GM19463 (cell line): ENCODE data around the gene RGS9.
"Not testable (repeated sequence)": the region's sequence is repeated elsewhere in the genome, so short reads cannot be mapped to it uniquely, and the experiment has no call there.

ENCODE experiments used
- ATAC-seq: cut with Tn5 transposase; IDR thresholded peaks from one replicate; pipeline ENCODE4 v1.9.1; 2021; ENCODE audit warnings: mild to moderate bottlenecking, moderate library complexity; ENCODE audit not compliant: unreplicated experiment

RGS9 gene

DNA sequence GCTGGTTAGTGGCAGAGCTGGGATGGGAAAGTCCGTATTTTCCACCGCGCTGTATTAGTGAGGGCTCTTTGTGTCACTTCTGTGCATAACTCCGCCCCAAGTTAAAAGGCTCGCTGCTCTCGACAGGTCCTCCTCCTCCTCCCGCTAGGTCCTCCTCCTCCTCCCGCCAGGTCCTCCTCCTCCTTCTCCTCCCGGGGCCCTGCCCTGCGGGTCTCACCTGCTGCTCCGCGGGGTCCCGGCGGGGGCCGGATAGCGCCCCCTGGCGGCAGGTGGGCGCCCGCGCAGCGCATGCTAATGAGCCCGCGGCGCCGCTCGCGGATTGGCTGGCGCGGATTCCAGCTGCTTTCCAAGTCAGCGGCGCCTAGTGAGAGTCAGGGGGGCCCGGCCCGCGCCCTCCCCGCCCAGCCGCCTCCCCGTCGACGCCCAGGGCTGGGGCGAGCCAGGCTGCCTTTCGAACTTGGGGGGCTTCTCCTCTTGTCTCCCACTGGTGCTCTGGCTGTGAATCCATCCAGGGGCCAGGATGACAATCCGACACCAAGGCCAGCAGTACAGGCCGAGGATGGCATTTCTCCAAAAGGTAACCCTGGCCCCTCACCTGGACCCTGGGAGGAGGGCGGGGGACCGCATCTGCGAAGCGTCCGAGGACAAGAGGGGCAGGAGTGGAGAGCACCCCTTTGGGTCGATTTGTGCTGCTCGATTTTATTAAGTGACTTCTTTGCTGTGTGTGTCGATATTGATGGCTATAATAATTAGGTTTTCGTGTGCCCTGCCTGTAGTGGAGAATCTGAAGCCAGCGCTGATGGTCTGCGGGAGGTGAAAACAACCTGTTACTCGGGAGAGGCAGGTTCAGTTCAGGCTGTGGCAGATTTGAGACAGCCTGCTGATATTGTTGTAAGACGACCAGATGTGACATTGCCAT is at the start of gene RGS9:
Gene RGS9, plus strand, starts transcription at position 350 of the 919 bp plus-strand sequence. Its CDS starts 171 bp downstream, at position 521.
- ATAC-seq: peak; percentile 91

DNA sequence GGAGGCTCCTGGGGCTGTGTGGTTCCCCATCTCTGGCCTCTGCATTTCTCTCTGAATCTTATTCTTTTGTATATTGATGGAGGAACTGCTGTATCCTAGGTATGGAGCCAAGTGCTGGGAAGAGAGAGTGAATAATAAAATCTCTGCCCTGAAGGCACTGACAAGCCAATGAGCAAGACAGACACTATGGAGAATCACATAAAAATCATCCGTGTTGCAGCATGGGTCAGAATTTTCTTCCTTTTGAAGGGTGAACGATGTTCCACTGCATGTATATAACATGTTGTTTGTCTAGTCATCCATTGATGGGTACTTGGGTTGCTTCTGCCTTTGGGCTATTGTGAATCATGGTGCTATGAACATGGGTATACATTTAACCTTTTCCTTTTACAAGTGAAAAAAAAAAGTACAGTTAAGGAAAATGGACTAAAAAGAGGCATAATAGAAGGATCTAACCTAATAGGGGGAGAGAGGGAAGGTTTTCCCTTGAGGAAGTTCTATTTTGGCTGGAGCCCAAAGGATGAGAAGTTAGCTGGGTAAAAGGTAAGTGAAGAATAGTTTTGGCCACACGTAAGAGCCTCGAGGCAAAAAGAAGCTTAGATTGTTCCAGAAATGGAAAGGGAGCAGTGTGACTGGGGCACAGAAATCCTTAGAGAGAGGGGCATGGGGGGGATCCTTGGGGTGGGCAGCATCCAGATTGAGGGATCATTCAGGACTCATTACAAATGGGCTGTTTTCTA is 48.4 kb upstream of the RGS9 start:
- no peak for ATAC-seq

DNA sequence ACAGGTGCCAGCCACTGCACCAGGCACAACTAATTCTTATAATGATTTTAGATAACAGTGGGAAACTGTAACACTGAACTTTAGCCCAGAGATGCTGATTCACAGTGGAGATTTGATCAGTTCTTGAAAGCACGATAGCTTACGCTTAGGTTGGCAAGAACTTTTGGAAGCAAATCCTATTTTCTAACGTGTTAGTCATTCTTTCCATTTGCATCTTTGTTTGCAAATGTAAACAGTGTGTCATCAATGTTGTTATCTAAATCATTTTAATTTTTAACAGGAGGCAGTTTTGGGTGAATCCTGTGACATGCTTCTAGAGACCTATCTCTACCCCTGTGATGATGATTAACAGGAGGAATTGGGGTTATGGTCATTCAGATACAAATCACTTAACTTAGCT is 44.9 kb upstream of the RGS9 start:
- ATAC-seq: no peak

DNA sequence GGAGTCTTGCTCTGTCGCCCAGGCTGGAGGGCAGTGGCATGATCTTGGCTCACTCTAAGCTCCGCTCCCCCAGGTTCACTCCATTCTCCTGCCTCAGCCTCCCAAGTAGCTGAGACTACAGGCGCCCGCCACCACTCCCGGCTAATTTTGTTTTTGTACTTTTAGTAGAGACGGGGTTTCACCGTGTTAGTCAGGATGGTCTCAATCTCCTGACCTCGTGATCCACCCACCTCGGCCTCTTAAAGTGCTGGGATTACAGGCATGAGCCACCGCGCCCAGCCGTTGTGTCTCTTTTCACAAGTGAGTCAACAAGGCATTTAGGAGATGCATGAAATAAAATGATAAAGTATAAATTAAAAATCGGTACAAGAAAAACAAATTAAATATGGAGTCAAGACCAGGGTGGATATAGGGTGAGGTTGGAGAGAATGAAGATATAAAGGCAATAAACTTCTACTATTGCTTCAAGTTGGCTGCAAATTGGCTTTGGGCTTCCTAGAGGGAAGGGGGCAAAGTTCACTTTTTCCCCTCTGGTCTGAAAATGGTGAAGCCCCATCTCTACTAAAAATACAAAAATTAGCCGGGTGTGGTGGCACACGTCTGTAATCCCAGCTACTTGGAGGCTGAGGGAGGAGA is 44.3 kb upstream of the RGS9 start:
- not testable (repeated sequence) for ATAC-seq

DNA sequence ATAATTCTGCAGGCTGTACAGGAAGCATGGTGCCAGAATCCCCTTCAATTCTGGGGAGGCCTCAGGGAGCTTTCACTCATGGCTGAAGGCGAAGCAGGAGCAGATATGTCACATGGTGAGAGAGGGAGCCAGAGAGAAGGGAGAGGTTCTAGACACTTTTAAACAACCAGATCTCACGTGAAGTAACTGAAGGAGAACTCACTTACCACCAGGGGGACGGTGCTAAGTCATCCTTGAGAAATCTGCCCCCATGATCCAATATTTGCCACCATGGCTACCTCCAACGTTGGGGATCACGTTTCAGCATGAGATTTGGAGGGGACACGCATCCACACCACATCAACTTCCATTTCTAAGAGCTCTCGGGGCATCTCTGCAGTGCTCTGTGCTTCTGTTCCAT is 43.2 kb upstream of the RGS9 start:
- ATAC-seq: no peak

DNA sequence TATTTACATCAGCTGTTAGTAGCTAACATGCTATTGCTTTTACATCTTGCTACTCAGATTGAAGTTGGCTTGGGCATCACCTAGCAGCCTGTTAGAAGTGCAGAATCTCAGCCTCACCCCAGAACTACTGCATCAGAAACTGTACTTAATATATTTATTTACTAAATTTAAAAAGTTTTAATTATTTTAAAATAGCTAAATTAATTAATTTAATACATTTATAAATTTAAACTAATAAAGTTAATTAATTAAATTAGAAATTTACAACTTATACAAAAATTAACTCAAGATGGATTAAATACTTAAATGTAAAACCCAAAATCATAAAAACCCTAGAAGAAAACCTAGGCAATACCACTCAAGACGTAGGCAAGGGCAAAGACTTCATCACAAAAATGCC is 41.7 kb upstream of the RGS9 start:
- ATAC-seq: no peak

DNA sequence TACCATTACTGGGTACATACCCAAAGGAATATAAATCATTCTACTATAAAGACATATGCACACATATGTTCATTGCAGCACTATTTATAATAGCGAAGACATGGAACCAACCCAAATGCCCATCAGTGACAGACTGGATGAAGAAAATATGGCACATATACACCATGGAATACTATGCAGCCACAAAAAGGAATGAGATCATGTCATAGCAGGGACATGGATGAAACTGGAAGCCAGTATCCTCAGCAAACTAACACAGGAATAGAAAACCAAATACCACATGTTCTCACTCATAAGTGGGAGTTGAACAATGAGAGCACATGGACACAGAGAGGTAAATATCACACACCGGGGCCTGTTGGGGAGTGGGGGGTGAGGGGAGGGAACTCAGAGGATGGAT is 40.8 kb upstream of the RGS9 start:
- not testable (repeated sequence) for ATAC-seq

DNA sequence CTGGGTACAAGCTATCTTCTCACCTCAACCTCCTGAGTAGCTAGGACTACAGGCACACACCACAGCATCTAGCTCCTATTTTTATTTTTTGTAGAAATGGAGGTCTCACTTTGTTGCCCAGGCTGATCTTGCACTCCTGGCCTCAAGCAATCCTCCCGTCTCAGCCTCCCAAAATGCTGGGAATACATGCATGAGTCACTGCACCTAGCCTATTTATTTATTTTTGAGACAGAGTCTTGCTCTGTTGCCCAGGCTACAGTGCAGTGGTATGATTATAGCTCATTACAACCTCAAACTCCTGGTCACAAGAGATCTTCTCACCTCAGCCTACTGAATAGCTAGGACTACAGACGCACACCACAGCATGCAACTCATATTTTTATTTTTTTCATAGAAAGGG is 40.1 kb upstream of the RGS9 start:
- no peak for ATAC-seq

DNA sequence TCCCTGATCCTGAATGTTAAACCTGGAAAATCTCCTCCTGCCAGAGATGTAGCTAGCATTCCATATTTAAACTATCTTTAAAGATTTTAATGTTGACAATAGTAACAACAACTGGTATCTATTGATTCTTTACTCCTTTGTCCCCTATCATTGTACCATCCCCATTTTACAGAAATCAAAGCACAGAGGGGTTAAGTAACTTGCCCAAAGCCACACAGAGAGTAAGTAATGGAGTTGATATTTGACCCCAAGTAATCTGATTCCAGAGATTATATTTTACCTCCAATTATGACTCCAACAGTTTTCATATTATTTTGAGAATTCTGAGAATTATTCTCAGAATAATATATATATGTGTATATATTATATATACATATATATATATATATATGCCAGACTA is 37.7 kb upstream of the RGS9 start:
- no peak for ATAC-seq

DNA sequence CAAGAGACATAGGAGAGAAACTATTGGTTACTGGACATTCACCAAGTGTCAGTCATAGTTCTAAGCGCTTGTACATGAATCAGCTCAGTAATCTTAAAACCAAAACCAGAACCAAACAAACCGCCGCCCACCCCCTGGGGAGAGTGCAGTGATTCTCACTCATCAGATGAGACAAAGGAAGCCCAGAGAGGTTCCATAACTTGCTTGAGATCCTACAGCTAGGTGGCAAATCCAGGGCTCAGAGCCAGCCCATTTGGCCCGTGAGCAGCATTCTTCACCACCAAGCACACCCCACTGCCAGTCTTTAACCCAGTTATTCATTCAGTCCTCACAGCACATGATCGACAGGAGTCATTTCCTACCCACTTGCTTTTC is 37.2 kb upstream of the RGS9 start:
- peak; percentile 66 for ATAC-seq

DNA sequence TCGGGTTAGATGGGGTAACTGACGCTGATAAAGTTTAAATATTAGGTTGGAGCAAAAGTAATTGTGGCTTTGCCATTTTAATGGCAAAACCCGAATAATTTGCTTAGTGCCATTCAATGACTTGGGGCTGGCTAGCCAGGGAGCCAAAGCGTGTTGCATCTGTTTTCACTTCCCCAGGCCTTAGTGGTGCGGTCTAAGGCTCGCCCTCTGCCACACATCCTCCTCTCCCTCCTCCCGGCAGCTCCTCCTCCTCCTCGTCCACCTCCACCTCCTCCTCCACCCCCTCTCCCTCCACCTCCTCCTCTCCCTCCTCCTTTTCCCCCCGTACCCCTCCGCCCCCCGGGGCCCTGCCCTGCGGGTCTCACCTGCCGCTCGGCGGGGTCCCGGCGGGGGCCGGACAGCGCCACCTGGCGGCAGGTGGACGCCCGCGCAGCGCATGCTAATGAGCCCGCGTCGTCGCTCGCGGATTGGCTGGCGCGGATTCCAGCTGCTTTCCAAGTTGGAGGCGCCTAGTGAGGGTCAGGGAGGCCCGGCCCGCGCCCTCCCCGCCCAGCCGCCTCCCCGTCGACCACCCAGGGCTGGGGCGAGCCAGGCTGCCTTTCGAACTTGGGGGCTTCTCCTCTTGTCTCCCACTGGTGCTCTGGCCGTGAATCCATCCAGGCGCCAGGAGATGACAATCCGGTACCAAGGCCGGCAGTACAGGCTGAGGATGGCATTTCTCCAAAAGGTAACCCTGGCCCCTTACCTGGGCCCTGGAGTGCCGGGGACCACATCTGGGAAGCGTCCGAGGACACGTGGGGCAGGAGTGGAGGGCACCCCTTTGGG is 36.6 kb upstream of the RGS9 start:
- ATAC-seq: peak; percentile 67

DNA sequence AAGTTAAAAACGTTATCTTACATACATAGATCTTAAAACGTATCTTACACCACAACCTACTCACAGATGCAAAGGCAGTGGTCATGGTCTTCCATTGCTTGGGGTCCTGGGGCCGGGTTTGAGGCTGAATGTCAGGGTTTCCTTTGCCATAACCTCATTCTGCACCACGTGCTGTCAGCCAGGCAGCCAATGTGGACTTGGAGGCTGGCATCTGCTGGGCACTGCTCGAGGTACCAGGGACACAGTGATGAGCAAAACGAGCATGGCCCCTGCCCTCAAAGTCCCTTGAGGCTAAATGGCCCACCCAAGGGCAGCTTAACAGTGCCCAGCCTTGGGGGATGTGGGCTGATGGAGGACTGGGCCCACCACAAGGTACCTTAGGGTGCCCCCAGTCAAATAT is 35.8 kb upstream of the RGS9 start:
- ATAC-seq: no peak

DNA sequence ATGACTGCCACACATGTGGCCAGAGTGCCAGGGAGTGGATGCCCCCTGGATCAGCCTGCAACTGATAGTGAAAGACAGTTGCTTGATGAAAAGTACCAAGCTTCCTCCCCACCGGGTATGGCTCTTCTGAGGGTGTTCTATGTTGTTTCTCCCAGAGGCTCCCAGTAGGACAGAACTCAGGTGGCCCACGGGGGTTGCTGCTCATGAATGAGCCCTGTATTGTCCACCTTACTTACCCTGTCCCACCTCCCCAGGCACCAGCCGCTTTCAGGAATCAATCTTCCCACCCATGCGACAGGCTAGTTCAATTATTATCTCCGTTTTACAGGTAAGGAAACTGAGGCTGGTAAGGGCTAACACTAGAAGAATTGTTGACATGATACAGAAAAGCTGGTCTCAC is 34.9 kb upstream of the RGS9 start:
- no peak for ATAC-seq

DNA sequence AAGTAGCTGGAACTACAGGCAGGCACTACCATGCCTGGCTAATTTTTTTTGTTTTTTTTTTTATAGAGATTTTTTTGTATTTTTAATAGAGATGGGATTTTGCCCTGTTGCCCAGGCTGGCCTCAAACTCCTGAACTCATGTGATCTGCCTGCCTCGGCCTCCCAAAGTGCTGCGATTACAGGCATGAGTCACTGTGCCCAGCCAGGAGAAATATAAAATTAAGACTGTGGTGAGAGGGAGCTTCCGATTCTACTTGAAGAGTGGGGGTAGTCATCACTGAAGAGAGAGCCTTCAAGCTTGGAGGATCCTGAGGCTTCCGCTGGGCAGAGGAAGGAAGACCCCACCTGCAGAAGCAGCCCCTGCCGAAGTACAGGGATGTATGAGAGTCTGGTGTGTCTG is 34.4 kb upstream of the RGS9 start:
- ATAC-seq: no peak

DNA sequence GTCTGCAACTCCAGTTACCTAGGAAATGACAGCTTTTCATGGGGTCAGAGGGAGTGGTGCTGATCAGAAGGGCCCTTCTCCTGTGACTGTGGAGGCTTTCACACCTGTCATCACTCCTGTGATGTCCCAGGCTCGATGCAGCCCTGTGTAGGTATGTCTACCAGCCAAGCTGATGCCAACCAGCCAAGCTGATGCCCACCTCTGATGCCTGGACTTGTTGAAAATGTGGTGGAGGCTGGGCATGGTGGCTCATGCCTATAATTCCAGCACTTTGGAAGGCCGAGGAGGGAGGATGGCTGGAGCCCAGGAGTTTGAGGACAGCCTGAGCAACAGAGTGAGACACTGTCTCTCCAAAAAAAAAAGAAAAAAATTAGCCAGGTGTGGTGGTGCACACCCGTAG is 33.7 kb upstream of the RGS9 start:
- no peak for ATAC-seq

DNA sequence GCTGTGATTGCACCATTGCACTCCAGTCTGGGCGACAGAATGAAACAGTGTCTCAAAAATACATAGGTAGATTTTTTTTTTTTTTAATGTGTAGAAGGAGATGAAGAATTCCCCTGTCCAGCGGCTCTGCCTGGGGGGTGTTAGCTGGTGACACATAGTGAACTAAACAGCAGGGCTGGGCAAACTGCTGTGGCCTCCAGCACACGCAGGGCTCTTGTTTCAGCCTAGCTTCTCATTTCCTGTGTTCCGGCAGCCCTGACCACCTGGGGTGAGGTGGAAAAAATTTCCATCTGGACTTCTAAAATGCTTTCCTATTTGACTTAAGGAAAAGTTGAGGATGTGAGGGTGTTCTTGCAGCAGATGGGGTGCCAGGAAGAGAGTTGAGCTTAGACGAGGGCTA is 33.3 kb upstream of the RGS9 start:
- ATAC-seq: no peak

DNA sequence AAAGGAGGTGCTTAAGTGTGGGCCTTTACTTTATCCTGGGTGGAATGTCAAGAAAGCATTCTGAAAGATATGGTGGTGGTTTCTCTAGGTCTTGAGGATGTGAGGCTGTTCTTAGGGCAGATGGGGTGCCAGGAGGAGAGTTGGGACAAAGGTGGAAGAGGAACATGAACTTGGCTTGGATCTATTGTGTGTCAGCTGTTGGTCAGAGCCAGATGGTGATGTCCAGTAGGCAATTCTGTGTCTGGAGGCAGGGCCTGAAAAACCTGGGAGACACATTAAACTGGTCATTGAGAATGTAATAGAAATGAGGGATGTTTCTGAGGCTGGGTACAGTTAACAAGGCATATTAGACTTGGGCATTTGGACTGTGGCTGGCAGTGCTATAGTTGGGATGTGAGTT is 32.6 kb upstream of the RGS9 start:
- ATAC-seq: no peak

DNA sequence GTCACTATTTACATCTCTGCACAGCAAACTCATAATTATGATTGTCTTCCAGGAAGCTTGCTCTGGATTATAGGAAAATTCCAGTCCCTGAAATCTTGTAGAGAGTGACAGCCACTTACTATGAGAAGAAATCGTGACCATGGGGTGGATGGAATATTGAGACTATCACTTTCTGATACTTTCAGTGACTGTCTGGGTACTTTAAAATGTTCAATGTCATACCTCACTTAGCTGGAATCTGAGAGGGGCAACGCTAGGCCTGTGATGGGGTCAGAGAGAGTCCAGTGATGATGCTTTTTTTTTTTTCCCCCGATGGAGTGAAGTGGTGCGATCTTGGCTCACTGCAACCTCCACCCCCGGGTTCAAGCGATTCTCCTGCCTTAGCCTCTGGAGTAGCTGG is 32.2 kb upstream of the RGS9 start:
- ATAC-seq: no peak

DNA sequence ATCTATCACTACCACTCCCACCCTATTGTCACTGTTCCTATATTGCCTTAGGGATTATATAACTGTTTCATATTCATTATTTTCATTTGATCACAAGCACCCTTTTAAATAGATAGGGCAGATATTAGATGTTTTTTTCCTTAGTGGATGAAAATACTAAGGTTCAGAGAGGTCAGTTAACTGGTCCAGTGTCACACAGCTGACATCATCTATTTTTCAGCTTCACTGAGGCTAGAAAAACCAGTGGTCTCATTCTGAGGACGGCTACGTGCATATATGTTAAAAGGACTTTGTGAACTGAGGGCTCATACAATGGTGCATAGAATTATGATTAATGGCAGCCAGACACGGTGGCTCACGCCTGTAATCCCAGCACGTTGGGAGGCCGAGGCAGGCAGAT is 29.0 kb upstream of the RGS9 start:
- ATAC-seq: no peak

DNA sequence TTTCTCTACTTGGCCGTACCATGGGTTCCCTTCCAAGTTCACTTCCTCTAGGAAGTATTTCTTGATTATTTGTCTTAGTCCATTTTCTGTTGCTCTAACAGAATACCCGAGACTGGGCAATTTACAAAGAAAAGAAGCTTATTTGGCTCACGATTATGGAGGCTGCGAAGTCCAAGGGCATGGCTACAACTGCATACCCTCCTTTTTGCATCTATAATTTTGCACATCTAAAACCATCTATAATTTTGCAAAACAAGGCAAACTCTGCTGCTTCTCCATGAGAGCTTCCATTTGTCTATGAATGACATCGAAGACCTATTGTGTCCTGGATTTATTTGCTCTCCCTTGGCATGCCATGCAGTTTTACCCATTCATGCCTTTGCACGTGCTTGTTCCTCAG is 27.6 kb upstream of the RGS9 start:
- ATAC-seq: no peak
